Measurements from ENCODE around the gene HIKESHI.

The HIKESHI gene

DNA sequence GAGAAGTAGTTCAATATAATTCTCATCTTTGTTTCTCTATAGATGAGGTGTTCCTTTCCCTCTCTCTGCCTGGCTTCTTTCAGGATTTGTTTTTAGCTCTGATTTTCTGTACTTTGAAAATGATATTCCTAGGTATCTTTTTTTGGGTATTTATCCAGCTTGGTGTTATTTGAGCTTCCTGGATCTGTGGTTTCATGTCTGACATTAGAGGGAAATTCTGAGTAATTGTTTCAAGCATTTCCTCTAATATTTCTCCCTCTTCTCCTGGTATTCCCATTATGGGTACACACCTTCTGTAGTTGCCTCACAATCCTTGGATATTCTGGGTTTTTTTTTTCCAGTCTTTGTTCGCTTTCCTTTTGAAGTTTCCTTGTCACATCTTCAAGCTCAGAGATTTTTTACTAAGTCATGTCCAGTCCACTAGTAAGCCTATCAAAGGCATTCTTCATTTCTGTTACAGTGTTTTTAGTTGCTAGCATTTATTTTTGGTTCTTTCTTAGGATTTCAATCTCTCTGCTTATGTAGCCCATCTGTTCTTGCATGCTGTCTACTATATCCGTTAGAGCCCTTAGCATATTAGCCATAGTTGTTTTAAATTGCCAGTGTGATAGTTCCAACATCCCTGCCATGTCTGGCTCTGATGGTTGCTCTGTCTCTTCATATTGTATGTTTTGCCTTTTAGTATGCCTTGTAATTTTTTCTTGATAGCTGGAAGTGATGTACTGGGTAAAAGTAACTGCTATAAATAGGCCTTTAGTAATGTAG lies 78.4 kb downstream of the HIKESHI start:
- Histone ChIP-seq H3K27me3 (ENCODE audit: low read depth, low read length) (no peaks in the 10 kb centered on the region), H3K4me3 (ENCODE audit: low read depth in 1 of 2, low read length in 2 of 2) (no peak overlapping the region), H3K36me3 (ENCODE audit: control insufficient read depth in 1 of 2, insufficient read depth in 2 of 2, low read length in 2 of 2) (no peaks in the 10 kb centered on the region), H3K9me3 (ENCODE audit: control insufficient read depth in 1 of 2, low read length in 2 of 2) (no peaks in the 10 kb centered on the region), H3K4me1 (ENCODE audit: control insufficient read depth in 1 of 2, insufficient read depth in 2 of 2, low read length in 2 of 2) (no peaks in the 10 kb centered on the region), H3K27ac (ENCODE audit: low read length) (no peak overlapping the region)

DNA sequence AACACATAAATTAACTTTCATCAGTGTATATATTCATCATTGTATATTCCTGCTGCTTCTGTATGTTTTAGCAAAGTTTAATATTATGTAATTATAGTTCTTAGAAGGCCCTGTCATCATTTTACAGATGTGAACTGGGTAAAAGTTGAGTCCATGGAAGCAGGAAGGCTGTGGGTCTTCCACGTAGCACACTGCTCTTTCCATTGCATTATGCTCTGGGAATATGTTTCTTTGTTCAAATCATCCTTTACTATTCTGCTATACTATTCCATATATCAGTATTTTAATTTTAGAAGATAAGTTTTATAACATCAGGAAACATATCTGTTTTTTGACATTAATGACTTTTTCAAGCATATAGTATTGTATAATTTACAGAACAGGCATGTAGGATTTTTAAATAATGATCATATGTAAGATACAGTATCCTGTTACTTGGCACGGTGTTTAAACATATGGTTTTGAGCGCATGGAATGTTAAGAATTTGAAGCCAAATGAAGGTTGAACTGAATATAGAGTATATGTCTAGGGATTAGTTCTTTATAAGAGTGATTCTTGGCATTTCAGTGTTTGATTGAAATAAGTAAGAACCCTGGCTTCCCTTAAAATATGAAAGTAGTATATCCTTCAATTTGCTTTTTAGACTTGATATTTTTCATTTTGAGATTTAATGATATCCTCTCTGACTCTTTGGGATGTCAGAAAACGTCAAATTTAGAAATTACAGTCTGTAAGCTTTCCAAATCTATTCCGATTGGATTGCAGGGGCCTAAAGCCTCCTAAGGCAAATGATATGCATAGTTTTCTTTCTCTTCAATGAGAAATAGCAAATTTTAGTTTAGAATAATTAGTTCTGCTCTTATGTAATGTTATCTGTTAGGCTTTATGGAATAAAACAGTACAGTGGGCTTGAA lies 81.3 kb downstream of the HIKESHI start:
- H3K36me3 ChIP-seq (ENCODE audit: control insufficient read depth in 1 of 2, insufficient read depth in 2 of 2, low read length in 2 of 2): no peaks in the 10 kb centered on the region
- H3K9me3 ChIP-seq (ENCODE audit: control insufficient read depth in 1 of 2, low read length in 2 of 2): no peaks in the 10 kb centered on the region
- H3K27me3 ChIP-seq (ENCODE audit: low read depth, low read length): no peaks in the 10 kb centered on the region
- H3K4me1 ChIP-seq (ENCODE audit: control insufficient read depth in 1 of 2, insufficient read depth in 2 of 2, low read length in 2 of 2): no peaks in the 10 kb centered on the region
- H3K4me3 ChIP-seq (ENCODE audit: low read depth in 1 of 2, low read length in 2 of 2): no peak overlapping the region
- H3K27ac ChIP-seq (ENCODE audit: low read length): no peak overlapping the region

DNA sequence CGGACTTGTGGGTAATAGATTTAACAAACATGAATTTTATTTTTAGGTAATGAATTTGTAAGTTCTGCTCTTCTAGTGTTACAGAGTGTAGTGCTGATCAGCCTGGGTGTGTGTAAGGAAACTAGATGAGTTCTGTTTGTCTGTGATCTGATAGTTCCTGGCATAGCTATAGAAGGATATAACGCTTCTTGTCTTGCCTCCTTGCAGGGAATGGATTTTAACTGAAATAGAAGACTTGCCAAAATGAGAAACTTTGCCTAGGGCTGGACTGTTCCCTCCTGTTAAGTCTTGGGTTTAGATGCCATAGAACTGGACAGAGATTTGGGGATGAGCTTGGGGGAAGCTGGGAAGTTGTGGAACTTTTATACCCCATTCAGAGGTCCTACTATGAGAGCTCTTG lies 84.2 kb downstream of the HIKESHI start:
- Histone ChIP-seq H3K27ac (ENCODE audit: low read length) (no peak overlapping the region), H3K4me3 (ENCODE audit: low read depth in 1 of 2, low read length in 2 of 2) (no peak overlapping the region), H3K36me3 (ENCODE audit: control insufficient read depth in 1 of 2, insufficient read depth in 2 of 2, low read length in 2 of 2) (no peaks in the 10 kb centered on the region), H3K27me3 (ENCODE audit: low read depth, low read length) (no peaks in the 10 kb centered on the region), H3K4me1 (ENCODE audit: control insufficient read depth in 1 of 2, insufficient read depth in 2 of 2, low read length in 2 of 2) (no peaks in the 10 kb centered on the region), H3K9me3 (ENCODE audit: control insufficient read depth in 1 of 2, low read length in 2 of 2) (no peaks in the 10 kb centered on the region)

DNA sequence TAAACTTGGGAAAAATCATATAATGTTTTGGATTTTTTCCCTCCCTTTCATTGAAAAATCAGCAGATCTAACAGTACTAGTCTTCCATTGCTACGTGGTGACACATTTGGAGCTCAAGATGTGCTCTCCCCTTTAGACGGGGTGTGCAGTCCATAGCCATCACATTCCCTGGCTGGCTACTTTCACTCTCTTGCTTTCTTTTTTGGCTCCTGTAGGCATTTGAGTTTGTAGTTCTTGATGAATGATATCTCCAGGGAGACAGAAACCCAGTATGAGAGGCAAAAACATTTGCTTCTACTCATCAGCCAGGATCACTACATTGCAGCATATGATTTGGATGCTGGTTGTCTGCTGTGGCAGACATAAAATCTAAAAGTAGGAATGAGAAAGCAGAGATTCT lies 84.7 kb downstream of the HIKESHI start:
- Histone ChIP-seq H3K4me1 (ENCODE audit: control insufficient read depth in 1 of 2, insufficient read depth in 2 of 2, low read length in 2 of 2) (no peaks in the 10 kb centered on the region), H3K36me3 (ENCODE audit: control insufficient read depth in 1 of 2, insufficient read depth in 2 of 2, low read length in 2 of 2) (no peaks in the 10 kb centered on the region), H3K9me3 (ENCODE audit: control insufficient read depth in 1 of 2, low read length in 2 of 2) (no peaks in the 10 kb centered on the region), H3K27ac (ENCODE audit: low read length) (no peak overlapping the region), H3K27me3 (ENCODE audit: low read depth, low read length) (no peaks in the 10 kb centered on the region), H3K4me3 (ENCODE audit: low read depth in 1 of 2, low read length in 2 of 2) (no peak overlapping the region)

DNA sequence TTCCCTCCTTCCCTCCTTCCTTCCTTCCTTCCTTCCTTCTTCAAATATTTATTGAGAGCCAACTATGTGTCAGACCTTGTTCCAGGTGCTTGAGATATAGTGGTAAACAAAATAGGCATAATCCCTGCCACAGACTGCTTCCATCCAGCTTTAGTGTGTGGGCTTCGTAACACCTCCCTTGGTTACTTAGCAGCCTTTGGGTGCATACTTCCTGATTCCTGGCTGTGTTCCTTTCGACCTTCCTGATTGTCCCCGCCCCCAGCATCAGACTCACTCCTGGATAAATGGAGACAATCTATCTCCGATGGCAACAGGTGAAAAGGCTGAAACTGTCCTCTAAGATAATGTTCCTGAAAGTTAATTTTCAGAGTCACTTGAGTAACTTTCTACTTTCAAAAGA lies 86.2 kb downstream of the HIKESHI start:
- Histone ChIP-seq H3K4me3 (ENCODE audit: low read depth in 1 of 2, low read length in 2 of 2) (no peak overlapping the region), H3K27me3 (ENCODE audit: low read depth, low read length) (no peaks in the 10 kb centered on the region), H3K4me1 (ENCODE audit: control insufficient read depth in 1 of 2, insufficient read depth in 2 of 2, low read length in 2 of 2) (no peaks in the 10 kb centered on the region), H3K36me3 (ENCODE audit: control insufficient read depth in 1 of 2, insufficient read depth in 2 of 2, low read length in 2 of 2) (no peaks in the 10 kb centered on the region), H3K27ac (ENCODE audit: low read length) (no peak overlapping the region), H3K9me3 (ENCODE audit: control insufficient read depth in 1 of 2, low read length in 2 of 2) (no peaks in the 10 kb centered on the region)

DNA sequence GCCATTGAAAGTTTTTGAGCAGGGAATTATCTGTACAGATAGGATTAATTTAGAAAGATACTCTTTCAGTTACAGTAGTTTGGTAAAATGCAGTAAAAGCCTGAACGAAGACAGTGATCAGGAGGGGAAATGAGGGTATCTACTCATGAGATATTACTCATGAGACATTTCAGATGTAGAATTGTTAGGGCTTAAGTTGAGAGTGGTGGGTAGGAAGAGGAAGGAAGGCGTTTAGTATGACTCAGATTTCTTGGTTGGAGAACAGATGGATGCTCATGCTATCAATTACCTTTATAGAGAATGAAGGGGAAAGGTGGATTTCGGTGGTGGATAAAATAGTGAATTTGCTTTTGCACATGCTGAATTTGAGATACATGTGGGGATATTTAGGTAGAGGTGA lies 88.4 kb downstream of the HIKESHI start:
- Histone ChIP-seq H3K27me3 (ENCODE audit: low read depth, low read length) (no peaks in the 10 kb centered on the region), H3K4me3 (ENCODE audit: low read depth in 1 of 2, low read length in 2 of 2) (no peak overlapping the region), H3K4me1 (ENCODE audit: control insufficient read depth in 1 of 2, insufficient read depth in 2 of 2, low read length in 2 of 2) (no peaks in the 10 kb centered on the region), H3K27ac (ENCODE audit: low read length) (no peak overlapping the region), H3K36me3 (ENCODE audit: control insufficient read depth in 1 of 2, insufficient read depth in 2 of 2, low read length in 2 of 2) (no peaks in the 10 kb centered on the region), H3K9me3 (ENCODE audit: control insufficient read depth in 1 of 2, low read length in 2 of 2) (no peaks in the 10 kb centered on the region)

DNA sequence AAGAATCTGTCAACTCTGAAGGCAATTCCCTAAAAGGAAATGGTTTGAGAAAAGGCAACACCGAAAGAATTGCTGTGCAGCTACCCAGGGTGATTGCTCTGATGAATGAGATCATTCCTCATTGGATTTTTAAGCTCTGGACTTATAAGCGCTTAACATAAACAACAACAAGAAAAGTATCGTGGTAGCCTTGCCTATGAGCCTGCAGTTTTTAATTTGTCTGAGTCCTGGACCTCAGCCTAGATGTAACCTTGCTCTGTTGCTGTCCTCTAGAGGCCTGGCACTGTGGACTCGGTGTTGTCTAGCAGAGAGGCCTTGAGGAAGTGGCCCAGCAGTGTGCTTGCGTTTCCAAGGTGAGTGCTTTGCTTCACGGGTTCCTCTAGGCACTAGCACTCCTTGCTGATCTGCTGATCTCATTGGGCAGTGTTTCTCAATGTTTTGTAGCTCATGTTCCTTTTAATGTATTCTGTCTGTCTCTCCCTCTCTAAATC lies 93.1 kb downstream of the HIKESHI start:
- H3K9me3 ChIP-seq (ENCODE audit: control insufficient read depth in 1 of 2, low read length in 2 of 2): no peaks in the 10 kb centered on the region
- no peak overlapping the region for H3K4me3 ChIP-seq (ENCODE audit: low read depth in 1 of 2, low read length in 2 of 2)
- H3K27me3 ChIP-seq (ENCODE audit: low read depth, low read length): no peaks in the 10 kb centered on the region
- no peaks in the 10 kb centered on the region for H3K36me3 ChIP-seq (ENCODE audit: control insufficient read depth in 1 of 2, insufficient read depth in 2 of 2, low read length in 2 of 2)
- H3K4me1 ChIP-seq (ENCODE audit: control insufficient read depth in 1 of 2, insufficient read depth in 2 of 2, low read length in 2 of 2): no peaks in the 10 kb centered on the region
- peak overlapping the region; percentile 16 for H3K27ac ChIP-seq (ENCODE audit: low read length)

All from muscle layer of duodenum (tissue), 2 donors.